NCI-H345 treated with DMSO at 0.1 percent for 48 hours (cell line): ENCODE measurements around the gene SGF29.
"Not testable (repeated sequence)": the region's sequence is repeated elsewhere in the genome, so short reads cannot be mapped to it uniquely, and the experiment has no call there.

Experiments used
- DNase-seq: peaks from one replicate; lab custom pipeline; 2025; ENCODE audit not compliant: unreplicated experiment; lab: John Stamatoyannopoulos, UW

SGF29 gene

GRCh38 chr16:28609631-28610594 is 56.2 kb downstream of the SGF29 start, which contains the start of gene SULT1A1:
Gene SULT1A1, minus strand, starts transcription at chr16:28610044. Its CDS starts 1,189 bp downstream, at chr16:28608855.
- DNase-seq: no peak

GRCh38 chr16:28610595-28611191 is 57.0 kb downstream of the SGF29 start:
- no peak for DNase-seq

- not testable (repeated sequence) for DNase-seq
Observed at GRCh38 chr16:28612359-28613280, 58.9 kb downstream of the SGF29 start.

GRCh38 chr16:28613912-28614311 is 60.2 kb downstream of the SGF29 start:
- DNase-seq: not testable (repeated sequence)

- not testable (repeated sequence) for DNase-seq
Observed at GRCh38 chr16:28614561-28614960, 60.8 kb downstream of the SGF29 start.

- DNase-seq: not testable (repeated sequence)
Observed at GRCh38 chr16:28615486-28616223, 61.9 kb downstream of the SGF29 start.

- DNase-seq: not testable (repeated sequence)
Observed at GRCh38 chr16:28616224-28616577, 62.5 kb downstream of the SGF29 start.

- DNase-seq: no peak
Observed at GRCh38 chr16:28616636-28617035, 62.9 kb downstream of the SGF29 start.

GRCh38 chr16:28617874-28618273 is 64.2 kb downstream of the SGF29 start:
- DNase-seq: no peak

GRCh38 chr16:28620316-28620715 is 66.6 kb downstream of the SGF29 start:
- DNase-seq: not testable (repeated sequence)

GRCh38 chr16:28621481-28622155 is 67.9 kb downstream of the SGF29 start:
- DNase-seq: no peak

- DNase-seq: not testable (repeated sequence)
Observed at GRCh38 chr16:28622532-28623171, 68.9 kb downstream of the SGF29 start.

- no peak for DNase-seq
Observed at GRCh38 chr16:28623172-28623711, 69.5 kb downstream of the SGF29 start.

GRCh38 chr16:28630905-28631304 is 77.2 kb downstream of the SGF29 start:
- DNase-seq: not testable (repeated sequence)

- not testable (repeated sequence) for DNase-seq
Observed at GRCh38 chr16:28636093-28636823, 82.5 kb downstream of the SGF29 start.

GRCh38 chr16:28637765-28638164 is 84.0 kb downstream of the SGF29 start, which contains the start of gene NPIPB8:
Gene NPIPB8, plus strand, starts transcription at chr16:28638065. Its CDS starts 296 bp downstream, at chr16:28638361.
- not testable (repeated sequence) for DNase-seq

GRCh38 chr16:28638359-28638758 is 84.6 kb downstream of the SGF29 start:
- DNase-seq: not testable (repeated sequence)

- not testable (repeated sequence) for DNase-seq
Observed at GRCh38 chr16:28639959-28640358, 86.2 kb downstream of the SGF29 start.
